OCI-LY1 (cell line): ENCODE results near the gene CCL2.

Experiments
- H2AFZ ChIP-seq: fragments of 200-600 bp; sonication (generic), shearing (Covaris generic); 2 replicates; pipeline ENCODE4 v1.6.0; 2014; ENCODE audit warnings: antibody characterized with exemption, mild to moderate bottlenecking, low read length
- H3F3A ChIP-seq: fragments of 200-600 bp; sonication (generic), shearing (Covaris generic); 2 replicates; pipeline ENCODE4 v1.6.0; 2014; ENCODE audit warnings: mild to moderate bottlenecking, antibody characterized with exemption, low read length, moderate library complexity; ENCODE audit not compliant: insufficient read depth
- H3K27ac ChIP-seq: fragments of 200-600 bp; sonication (generic); 2 replicates; pipeline ENCODE4 v1.5.1; 2014; ENCODE audit warnings: low read length, mixed run types, mild to moderate bottlenecking, low read depth; ENCODE audit not compliant: poor library complexity, severe bottlenecking
- H3K27me3 ChIP-seq: fragments of 200-600 bp; sonication (generic); 2 replicates; pipeline ENCODE4 v1.6.0; 2014; ENCODE audit warnings: antibody characterized with exemption, mild to moderate bottlenecking, low read length, moderate library complexity; ENCODE audit not compliant: insufficient read depth
- H3K36me3 ChIP-seq: fragments of 200-600 bp; sonication (generic); 2 replicates; pipeline ENCODE4 v1.6.1; 2014; ENCODE audit warnings: mild to moderate bottlenecking, antibody characterized with exemption, low read length, moderate library complexity, mixed read lengths; ENCODE audit not compliant: insufficient read depth
- H3K4me1 ChIP-seq: fragments of 200-600 bp; sonication (generic); 2 replicates; pipeline ENCODE4 v1.5.1; 2014; ENCODE audit warnings: mild to moderate bottlenecking, low read length, moderate library complexity; ENCODE audit not compliant: insufficient read depth, severe bottlenecking
- H3K4me2 ChIP-seq: fragments of 200-600 bp; sonication (generic), shearing (Covaris generic); 2 replicates; pipeline ENCODE4 v1.6.1; 2014; ENCODE audit warnings: low read length
- H3K4me3 ChIP-seq: fragments of 200-600 bp; sonication (generic); 2 replicates; pipeline ENCODE4 v1.5.1; 2014; ENCODE audit warnings: low read length, low read depth, mild to moderate bottlenecking, mixed read lengths; ENCODE audit not compliant: poor library complexity, severe bottlenecking
- H3K79me2 ChIP-seq: fragments of 200-600 bp; shearing (Covaris generic); 2 replicates; pipeline ENCODE4 v1.6.1; 2016; ENCODE audit warnings: mixed run types, low read length, mixed read lengths; ENCODE audit not compliant: insufficient read depth
- H3K9ac ChIP-seq: fragments of 200-600 bp; sonication (generic), shearing (Covaris generic); 2 replicates; pipeline ENCODE4 v1.6.1; 2014; ENCODE audit warnings: mild to moderate bottlenecking, low read length, mixed read lengths
- H3K9me2 ChIP-seq: fragments of 200-600 bp; sonication (generic), shearing (Covaris generic); 2 replicates; pipeline ENCODE4 v1.6.1; 2014; ENCODE audit warnings: low read depth, mild to moderate bottlenecking, low read length, mixed read lengths
- H3K9me3 ChIP-seq: fragments of 200-600 bp; shearing (Covaris generic); 2 replicates; pipeline ENCODE4 v1.6.1; 2014; ENCODE audit warnings: low read length, mixed read lengths
- H4K20me1 ChIP-seq: fragments of 200-600 bp; sonication (generic), shearing (Covaris generic); 2 replicates; pipeline ENCODE4 v1.6.0; 2016; ENCODE audit warnings: mild to moderate bottlenecking, low read length; ENCODE audit not compliant: insufficient read depth
- EZH2 ChIP-seq: fragments of 200-600 bp; sonication (generic), shearing (Covaris generic); IDR thresholded peaks from 2 replicates; pipeline ENCODE4 v1.8.0; 2017; ENCODE audit warnings: borderline replicate concordance, mixed run types, mild to moderate bottlenecking, antibody characterized with exemption, low read length, moderate library complexity, mixed read lengths
- TF ChIP-seq, protein P1 (sequence below): fragments of 200-600 bp; sonication (generic), shearing (Covaris generic); IDR thresholded peaks from 2 replicates; pipeline ENCODE4 v1.5.1; 2017; ENCODE audit warnings: mild to moderate bottlenecking, antibody characterized with exemption, low read length, moderate library complexity, mixed read lengths

The CCL2 gene

DNA sequence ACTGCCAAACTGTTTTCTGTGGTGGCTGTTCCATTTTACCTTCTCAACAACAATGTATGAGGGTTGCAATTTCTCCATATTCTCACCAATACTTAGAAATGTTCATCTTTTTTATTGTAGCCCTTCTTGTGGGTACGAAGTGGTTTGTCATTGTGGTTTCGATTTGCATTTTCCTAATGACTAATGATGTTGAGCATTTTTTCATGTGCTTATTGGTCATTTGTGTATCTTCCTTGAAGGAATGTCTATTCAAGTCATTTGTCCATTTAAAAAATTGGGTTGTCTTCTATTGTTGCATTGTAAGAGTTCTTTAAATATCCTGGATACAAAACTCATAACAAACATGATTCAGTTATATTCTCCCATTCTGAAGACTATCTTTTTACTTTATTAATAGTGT lies 47.5 kb upstream of the CCL2 start:
- TF ChIP-seq, protein P1, sequence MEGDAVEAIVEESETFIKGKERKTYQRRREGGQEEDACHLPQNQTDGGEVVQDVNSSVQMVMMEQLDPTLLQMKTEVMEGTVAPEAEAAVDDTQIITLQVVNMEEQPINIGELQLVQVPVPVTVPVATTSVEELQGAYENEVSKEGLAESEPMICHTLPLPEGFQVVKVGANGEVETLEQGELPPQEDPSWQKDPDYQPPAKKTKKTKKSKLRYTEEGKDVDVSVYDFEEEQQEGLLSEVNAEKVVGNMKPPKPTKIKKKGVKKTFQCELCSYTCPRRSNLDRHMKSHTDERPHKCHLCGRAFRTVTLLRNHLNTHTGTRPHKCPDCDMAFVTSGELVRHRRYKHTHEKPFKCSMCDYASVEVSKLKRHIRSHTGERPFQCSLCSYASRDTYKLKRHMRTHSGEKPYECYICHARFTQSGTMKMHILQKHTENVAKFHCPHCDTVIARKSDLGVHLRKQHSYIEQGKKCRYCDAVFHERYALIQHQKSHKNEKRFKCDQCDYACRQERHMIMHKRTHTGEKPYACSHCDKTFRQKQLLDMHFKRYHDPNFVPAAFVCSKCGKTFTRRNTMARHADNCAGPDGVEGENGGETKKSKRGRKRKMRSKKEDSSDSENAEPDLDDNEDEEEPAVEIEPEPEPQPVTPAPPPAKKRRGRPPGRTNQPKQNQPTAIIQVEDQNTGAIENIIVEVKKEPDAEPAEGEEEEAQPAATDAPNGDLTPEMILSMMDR: no peak
- no peak for TF ChIP-seq EZH2

DNA sequence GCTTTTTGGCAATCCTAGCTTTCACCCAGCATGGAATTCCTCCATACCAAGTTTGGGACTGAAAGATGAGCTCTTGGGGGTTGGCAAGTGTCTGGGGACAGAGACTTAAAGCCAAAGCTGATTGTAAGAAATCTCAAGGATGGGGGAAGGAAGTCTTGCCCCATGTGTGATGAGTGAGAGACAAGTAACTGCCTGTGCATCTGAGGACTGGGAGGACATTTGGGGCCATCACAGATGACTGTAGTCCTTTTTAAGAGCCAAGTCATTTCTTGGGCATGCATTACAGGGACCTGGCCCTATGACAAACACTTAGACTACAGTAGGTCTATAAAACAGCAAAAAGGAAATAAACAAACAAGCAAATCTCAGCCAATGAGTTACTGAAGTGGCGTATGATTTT lies 36.3 kb upstream of the CCL2 start:
- H3K9ac ChIP-seq: no peak overlapping the region
- H3K4me3 ChIP-seq: no peak overlapping the region
- no peaks in the 10 kb centered on the region for H3K9me2 ChIP-seq

More for the DNA sequence above, 47.5 kb upstream of the CCL2 start:
- Histone ChIP-seq H3K27ac (no peak overlapping the region), H3K9me3 (no peaks in the 10 kb centered on the region), H3K36me3 (no peaks in the 10 kb centered on the region), H2AFZ (no peak overlapping the region), H3K79me2 (no peaks in the 10 kb centered on the region), H3K9ac (no peak overlapping the region), H3K4me2 (no peak overlapping the region), H3K9me2 (no peaks in the 10 kb centered on the region), H3F3A (no peaks in the 10 kb centered on the region), H3K4me1 (no peaks in the 10 kb centered on the region), H4K20me1 (no peaks in the 10 kb centered on the region), H3K4me3 (no peak overlapping the region), H3K27me3 (no peaks in the 10 kb centered on the region)

DNA sequence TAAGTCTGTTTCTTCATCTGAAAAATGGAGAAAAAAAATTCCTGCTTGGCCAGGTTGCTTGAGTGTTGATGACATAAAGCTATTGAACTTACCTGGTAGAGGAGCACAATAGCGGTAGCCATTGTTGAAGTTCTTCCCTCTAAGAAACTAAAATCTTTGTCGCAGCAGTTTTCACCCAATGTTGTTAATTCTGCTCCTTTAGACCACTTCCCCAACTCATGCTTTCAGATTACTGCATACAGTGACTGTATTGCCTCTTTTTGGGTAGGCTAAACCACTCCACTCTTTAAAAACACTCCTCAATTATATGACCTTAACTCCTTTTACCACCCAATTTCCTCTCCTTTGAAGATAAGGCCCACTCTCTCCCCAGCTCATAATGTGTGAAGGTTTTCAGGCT lies 35.7 kb upstream of the CCL2 start:
- no peak overlapping the region for H3K4me3 ChIP-seq
- no peak overlapping the region for H3K9ac ChIP-seq
- H3K27me3 ChIP-seq: no peaks in the 10 kb centered on the region
- no peaks in the 10 kb centered on the region for H4K20me1 ChIP-seq
- H2AFZ ChIP-seq: no peak overlapping the region
- H3K79me2 ChIP-seq: no peaks in the 10 kb centered on the region
- H3K4me1 ChIP-seq: no peaks in the 10 kb centered on the region
- H3K9me3 ChIP-seq: no peaks in the 10 kb centered on the region
- no peak overlapping the region for H3K4me2 ChIP-seq
- no peak overlapping the region for H3K27ac ChIP-seq
- no peaks in the 10 kb centered on the region for H3F3A ChIP-seq
- H3K36me3 ChIP-seq: no peaks in the 10 kb centered on the region
- TF ChIP-seq EZH2: no peak
- TF ChIP-seq, protein P1: no peak
- H3K9me2 ChIP-seq: no peaks in the 10 kb centered on the region

More for the DNA sequence above, 36.3 kb upstream of the CCL2 start:
- H3K9me3 ChIP-seq: no peaks in the 10 kb centered on the region
- TF ChIP-seq, protein P1: no peak
- TF ChIP-seq EZH2: no peak
- no peak overlapping the region for H3K4me2 ChIP-seq
- H3K79me2 ChIP-seq: no peaks in the 10 kb centered on the region
- H4K20me1 ChIP-seq: no peaks in the 10 kb centered on the region
- no peaks in the 10 kb centered on the region for H3K4me1 ChIP-seq
- H2AFZ ChIP-seq: no peak overlapping the region
- H3F3A ChIP-seq: no peaks in the 10 kb centered on the region
- H3K27me3 ChIP-seq: no peaks in the 10 kb centered on the region
- H3K27ac ChIP-seq: no peak overlapping the region
- H3K36me3 ChIP-seq: no peaks in the 10 kb centered on the region
